Fibroblast of peridontal ligament (primary cell): ENCODE results near the gene BRMS1L.
A peak's percentile ranks its signal among the peaks of the same experiment; 100 is the strongest.
"Not testable (repeated sequence)": the region's sequence is repeated elsewhere in the genome, so short reads cannot be mapped to it uniquely, and the experiment has no call there.

Experiments used
- DNase-seq: peaks from one replicate; pipeline ENCODE4 v3.0.0-alpha.2; 2010; ENCODE audit errors: extremely low read depth

Gene BRMS1L, protein sequence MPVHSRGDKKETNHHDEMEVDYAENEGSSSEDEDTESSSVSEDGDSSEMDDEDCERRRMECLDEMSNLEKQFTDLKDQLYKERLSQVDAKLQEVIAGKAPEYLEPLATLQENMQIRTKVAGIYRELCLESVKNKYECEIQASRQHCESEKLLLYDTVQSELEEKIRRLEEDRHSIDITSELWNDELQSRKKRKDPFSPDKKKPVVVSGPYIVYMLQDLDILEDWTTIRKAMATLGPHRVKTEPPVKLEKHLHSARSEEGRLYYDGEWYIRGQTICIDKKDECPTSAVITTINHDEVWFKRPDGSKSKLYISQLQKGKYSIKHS

DNA sequence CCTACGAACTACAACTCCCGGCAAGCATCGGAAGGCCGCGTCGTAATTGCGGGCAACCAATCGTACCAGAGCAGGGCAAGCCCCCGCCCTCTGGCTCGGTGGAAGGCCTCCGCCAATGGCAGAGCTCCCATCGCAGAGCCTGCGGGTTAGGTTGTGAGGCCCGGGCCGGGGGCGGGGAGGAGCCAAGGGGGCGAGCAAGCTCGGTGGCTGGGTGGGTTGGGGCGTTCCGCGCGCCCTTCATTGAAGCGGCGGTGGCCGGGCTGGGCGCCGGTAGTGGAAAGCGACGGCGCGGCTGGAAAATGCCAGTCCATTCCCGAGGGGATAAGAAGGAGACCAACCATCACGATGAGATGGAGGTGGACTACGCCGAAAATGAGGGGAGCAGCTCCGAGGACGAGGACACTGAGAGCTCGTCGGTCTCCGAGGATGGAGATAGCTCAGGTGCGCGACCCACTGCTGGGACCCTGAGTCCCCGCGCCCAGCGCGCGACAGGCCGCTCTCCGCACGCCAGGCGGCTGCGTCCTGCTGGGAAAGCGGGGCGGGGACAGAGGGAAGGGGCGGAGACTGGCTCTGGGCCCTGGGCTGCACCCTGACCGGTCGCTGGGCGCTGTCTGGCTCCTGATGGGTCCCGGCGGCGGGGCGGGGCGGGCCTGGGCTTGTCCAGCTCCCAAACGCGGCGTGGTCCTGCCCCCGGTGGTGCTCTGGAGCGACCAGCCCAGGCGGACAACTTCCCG lies at the start of gene BRMS1L:
Gene BRMS1L, plus strand, starts transcription at position 121 of the 734 bp plus-strand sequence. Its CDS starts 179 bp downstream, at position 300.
- peak; percentile 78 for DNase-seq

DNA sequence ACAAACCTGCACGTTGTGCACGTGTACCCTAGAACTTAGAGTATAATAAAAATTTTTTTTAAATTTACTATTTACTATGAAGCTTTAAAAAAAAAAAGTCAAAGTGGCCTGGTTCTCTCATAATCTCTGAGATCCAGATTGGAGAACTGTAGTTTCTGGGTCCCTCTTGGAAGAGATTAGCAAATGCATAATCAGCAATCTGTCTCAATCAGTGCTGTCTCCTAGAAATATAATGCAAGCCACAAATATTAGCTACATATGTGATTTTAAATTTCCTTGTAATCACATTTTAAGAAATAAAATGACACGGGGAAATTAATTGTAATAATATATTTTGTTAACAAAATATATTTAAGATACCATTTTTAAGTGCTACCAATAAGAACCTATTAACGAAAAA lies 49.3 kb upstream of the BRMS1L start:
- no peak for DNase-seq

GRCh38 chr14:35777550-35777949 lies 48.6 kb upstream of the BRMS1L start:
- not testable (repeated sequence) for DNase-seq

DNA sequence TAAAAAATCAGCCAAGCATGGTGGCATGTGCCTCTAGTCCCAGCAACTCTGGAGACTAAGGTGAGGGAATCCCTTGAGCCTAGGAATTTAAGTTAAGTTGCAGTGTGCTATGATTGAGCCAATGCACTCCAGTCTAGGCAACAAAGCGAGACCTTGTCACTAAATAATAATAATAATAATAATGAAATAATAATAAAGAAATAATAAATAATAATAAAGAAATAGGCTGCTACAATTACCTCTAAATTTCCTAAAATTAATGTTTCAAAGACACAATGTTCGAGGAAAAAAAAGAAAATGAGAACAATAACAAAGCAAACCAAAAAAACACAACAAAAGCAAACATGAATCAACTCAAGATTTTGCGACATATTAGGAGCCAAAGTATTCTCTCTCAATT lies 46.8 kb upstream of the BRMS1L start:
- DNase-seq = no peak

DNA sequence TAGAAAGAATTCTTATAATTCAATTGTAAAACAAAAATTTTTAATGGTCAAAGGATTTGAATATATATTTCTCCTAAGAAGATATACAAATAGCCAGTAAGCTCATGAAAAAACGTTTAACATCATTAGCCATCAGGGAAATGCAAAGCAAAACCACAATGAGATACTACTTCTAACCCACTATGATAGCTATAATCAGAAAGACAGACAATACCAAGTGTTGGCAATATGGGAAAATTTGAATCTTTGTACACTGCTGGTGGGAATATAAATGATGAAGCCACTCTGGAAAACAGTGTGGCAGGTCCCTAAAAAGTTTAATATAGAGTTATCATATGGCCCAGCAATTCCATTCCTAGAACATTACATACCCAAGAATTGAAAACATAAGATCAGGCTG lies 42.4 kb upstream of the BRMS1L start:
- no peak for DNase-seq

GRCh38 chr14:35786856-35787255 lies 39.3 kb upstream of the BRMS1L start:
- DNase-seq = no peak

GRCh38 chr14:35789651-35790050 lies 36.5 kb upstream of the BRMS1L start:
- DNase-seq = peak; percentile 34

DNA sequence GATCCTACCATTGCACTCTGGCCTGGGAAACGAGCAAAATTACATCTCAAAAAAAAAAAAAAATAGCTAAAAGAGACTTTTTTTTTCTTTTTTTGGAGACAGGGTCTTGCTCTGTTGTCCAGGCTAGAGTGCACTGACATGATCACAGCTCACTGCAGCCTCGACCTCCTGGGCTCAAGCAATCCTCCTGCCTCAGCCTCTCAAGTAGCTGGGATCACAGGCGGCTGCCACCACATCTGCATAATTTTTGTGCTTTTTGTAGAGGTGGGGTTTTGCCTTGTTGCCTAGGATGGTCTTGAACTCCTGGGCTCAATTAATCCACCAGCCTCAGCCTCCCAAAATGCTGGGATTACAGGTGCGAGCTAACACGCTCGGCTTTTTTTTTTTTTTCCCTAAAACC lies 28.3 kb upstream of the BRMS1L start:
- DNase-seq = no peak

DNA sequence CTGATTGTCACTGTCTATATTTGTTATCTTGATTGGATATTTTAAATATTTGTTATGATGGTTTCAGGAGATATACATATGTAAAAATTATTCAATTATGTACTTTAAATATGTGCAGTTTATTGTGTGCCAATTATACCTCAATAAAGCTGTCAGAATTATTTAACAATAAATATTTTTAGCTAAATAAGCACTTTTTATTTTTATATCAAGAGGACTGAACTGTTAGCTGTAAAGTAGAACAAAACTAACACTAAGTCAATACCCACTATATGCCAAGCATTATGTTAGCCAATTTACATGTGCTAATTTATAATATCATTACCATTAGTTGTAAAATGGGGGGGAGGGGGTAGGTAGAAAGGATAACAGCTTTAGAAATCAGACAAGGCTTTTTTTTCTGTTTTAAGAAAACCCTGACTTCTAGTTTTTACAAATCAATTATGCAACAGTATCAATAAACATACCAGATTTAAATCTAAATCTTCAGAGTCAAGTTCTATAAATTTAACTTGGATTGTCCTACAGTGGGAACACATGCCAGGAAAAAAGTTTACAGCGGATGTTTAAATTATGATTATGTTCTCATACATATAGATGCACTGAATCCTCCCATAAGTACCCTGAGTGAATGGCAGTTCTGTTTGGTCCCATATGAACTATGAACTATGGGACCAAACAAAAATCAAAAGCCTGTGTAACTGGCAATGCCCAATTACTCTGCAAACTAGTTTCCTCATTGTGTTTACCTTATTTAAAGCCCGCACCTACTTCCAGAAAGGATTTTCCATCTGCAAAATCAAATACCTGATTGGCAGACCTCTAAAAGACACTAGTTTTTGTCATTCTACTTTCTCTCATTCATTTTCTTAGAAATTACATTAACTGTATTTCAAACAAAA lies 19.9 kb upstream of the BRMS1L start:
- DNase-seq = no peak

GRCh38 chr14:35807131-35807961 lies 18.8 kb upstream of the BRMS1L start:
- no peak for DNase-seq

DNA sequence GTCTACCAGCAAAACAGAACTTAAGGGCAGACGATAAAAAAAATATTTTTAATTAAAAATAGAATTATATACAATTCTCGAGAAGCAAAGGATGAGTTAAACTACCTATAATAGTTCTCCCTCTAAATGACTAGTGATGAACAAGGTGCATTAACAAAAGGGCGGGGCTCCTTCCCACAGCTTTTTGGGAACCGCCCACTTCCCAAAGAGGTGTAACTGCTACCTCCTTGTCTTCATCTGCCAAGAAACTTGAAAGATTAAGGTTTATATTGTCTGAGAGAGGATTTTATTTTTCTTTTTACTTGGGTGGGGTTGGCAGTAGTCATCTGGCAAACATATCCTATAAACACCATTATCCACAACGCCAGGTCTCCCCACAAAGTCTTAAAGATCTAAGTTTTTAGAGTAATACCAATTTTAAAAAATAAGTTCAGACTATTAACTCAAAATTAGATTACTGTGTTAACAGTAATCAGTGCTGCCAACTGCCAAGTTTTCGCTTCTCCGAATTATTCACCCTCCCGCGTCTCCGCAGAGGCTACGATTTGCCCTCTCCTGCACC lies 18.0 kb upstream of the BRMS1L start:
- DNase-seq = peak; percentile 15

- DNase-seq = peak; percentile 98
Observed at GRCh38 chr14:35808638-35809563, 17.2 kb upstream of the BRMS1L start, which contains the start of gene RALGAPA1. Gene RALGAPA1, minus strand, starts transcription at chr14:35809295. Its CDS starts 460 bp downstream, at chr14:35808835.

DNA sequence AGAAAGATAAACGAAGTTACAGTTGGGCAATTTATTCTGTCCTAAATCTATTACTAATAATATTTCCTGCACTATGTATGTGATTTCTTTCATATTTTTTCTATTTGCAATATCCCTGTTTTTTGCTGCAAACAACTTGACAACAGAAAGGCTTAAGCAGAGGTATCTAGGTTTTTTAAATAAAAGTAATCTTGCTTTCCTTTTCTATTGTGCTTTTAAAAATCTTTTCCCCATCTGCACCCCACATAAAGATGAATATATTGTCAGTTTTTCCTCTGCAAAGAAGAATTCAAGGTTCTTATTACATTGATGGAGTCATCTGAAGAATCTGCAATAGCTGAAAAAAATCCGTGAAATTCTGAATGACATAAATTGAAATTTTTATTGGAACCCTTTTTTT lies 16.5 kb upstream of the BRMS1L start:
- DNase-seq = no peak

- no peak for DNase-seq
Observed at GRCh38 chr14:35810963-35811362, 15.2 kb upstream of the BRMS1L start.

DNA sequence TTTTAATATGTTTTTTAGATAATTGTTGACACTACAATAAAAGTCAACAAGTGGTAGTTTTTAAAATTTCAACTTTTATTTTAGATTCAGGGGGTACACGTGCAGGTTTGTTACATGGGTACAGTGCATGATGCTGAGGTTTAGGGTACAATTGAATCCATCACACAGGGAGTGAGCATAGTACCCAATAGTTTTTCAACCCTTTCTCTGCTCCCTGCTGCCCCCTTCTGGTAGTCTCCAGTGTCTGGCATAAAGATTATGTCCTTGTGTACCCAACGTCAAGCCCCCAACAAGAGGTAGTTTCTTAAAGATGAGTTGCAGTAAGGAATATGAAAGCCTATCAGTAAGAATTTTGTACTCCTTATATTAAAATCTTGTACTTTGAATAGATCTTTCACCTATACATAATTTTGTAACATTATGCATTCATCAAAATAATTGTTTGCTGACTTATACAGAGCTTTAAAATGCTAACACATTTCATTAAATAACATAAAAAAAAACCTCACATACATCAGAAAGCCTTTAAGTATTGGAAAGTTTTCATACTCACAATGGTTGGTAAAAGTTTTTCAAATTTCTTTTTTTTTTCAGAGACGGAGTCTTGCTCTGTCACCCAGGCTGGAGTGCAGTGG lies 11.7 kb upstream of the BRMS1L start:
- DNase-seq = peak; percentile 44

DNA sequence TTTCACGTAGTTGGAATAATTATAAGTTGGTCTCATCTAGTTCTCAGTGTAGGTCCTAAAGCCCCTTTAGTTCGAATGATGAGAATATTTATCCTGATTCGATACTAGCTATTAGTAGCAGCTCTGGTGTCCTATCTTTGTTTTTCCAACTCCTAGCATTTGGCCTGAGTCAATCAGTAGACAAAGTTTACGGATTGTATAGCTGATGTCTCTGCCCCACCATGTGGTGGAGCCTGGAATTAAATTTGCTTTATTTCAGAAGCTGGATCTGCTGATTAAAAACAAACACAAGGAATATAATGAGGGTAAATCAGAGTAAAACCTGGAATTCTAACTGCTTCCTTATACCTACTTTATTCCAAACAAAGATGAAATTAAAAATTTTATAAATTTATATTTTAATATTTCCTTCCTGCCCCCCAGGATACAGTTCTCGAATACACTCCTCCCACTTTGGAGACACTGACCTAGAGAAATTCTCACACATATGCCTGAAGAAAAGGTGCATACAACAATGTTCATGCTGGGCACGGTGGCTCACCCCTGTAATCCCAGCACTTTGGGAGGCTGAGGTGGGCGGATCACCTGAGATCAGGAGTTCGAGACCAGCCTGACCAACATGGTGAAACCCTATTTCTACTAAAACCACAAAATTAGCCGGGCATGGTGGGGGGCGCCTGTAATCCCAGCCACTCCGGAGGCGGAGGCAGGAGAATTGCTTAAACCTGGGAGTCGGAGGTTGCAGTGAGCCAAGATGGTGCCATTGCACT lies 7.6 kb upstream of the BRMS1L start:
- peak; percentile 70 for DNase-seq

DNA sequence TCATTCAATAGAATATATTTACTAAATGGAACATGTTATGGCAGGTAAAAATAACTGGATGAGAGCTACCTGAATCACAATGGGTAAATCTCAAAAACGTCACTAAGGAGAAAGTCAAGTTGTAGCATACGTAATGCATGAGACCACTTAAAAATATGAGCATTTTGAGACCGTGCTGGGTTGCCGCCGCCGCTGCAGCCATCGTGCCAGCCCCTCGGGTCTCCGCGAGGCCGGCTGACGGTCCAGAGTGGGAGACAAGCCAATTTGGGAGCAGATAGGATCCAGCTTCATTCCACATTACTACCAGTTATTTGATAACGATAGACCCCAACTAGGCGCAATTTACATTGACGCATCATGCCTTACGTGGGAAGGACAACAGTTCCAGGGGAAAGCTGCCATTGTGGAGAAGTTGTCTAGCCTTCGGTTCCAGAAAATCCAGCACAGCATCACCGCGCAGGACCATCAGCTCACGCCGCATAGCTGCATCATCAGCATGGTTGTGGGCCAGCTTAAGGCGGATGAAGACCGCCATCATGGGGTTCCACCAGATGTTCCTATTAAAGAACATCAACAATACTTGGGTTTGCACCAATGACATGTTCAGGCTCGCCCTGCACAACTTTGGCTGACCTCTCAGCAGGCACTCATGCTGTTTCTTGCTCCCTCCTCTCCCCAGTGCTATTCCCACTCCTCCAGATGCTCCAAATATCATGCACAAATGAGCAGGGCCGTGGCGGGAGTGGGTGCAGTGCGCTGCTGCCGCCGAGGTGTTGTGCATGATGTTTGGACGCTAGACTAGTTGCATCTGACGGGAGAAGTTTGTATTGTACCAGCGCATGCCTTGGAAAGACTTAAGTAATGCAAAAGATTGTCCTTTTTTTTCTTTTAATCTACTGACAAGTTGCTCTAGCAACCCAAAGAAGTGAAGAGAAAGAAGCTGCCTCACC lies 6.3 kb upstream of the BRMS1L start:
- DNase-seq = no peak
